GM21528 (cell line): ENCODE measurements around the gene BAHD1.

ENCODE experiments used
- ATAC-seq: cut with Tn5 transposase; IDR thresholded peaks from one replicate; pipeline ENCODE4 v1.9.1; 2021; ENCODE audit warnings: mild to moderate bottlenecking, moderate library complexity; ENCODE audit not compliant: unreplicated experiment, low FRiP score

BAHD1 gene

DNA sequence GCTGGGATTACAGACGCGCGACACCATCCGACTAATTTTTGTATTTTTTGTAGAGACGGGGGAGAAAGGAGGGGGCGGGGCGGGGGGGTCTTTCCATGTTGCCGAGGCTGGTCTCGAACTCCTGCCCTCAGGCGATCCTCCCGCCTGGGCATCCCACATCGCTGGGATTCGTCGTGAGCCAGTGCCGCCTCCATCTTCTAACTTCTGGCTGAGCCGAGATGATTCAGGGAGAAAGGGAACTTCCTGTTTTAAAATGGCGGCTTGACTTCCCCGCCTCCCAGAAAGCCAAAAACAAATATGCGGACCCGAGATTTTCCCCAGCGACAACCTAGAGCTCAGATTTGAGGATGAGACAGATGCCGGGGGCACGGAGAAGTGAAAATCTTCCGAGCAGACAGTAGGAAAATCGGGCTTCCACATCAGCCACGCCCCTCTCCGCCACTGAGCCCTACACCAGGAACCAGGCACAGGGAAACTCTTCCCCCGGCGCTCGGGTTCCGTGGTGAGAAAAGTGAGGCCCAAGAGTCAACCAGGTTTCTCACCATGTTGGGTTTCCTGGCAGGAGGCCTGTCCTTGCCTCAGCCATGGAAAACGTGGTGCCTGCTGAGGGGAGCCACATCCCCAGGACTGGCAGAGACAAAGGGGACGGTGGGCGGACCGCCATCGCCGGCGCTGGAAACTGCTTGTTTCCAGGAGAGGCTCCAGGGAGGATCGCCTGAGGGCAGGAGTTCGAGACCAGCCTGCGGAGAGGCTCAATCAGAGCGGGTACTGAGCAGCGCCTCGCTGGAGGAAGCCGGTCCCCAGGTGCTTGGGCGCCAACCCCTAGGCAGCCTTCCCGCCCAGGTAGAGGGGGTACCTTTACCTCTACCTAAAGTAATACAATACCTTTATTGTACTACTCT, 48.8 kb downstream of the BAHD1 start:
- ATAC-seq = no peak

DNA sequence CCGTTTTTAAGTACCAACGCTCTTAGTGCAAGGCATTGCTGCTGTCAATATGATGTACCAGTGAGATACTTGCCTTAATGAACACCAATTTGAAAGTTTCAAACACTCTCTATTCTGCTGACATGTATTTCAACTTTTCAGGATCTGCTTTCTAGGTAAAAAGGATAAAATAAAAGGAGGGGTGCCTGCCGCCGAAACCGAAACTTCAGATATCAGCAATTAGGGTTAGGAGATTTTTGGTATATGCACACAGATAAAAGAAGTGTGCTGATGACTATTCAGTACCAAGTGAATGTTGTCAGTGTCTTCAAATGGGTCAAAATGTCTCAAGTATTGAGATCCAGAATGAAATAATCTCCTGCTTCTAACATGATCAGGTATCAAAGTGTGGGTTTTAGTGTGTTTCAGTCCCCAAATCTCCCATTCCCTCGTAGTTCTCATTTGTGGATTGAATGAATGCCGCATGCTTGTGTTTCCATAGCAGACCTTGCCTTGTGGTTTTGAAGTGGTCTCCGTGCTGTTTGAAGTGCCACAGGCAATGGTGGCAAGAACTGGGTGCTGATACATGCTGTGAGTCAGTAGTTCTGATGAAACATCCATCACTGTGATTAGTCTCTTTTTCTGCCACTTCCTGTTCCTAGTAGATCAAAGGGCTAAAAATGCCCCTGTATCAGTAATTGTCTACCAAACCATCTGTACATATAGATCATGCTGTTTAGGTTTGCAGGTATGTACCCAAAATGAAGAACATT, 52.5 kb downstream of the BAHD1 start:
- no peak for ATAC-seq

DNA sequence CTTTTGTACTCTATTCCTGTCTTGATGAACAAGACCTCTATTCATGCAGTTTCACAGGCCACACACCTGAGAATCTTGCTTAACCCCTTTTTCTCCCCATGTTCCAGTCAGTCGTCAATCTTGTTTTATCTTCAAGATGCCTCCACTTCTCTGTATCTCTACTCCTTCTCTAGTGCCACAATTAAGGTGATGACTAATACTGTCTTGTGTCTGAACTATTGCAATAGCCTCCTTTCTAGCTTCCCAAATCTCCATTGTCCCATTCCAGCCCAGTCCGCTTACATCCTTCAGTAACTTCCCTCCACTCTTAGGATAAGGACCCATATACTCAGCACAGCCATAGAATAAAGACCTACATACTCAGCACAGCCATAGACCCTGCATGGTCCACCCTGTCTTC, 54.8 kb downstream of the BAHD1 start:
- no peak for ATAC-seq

DNA sequence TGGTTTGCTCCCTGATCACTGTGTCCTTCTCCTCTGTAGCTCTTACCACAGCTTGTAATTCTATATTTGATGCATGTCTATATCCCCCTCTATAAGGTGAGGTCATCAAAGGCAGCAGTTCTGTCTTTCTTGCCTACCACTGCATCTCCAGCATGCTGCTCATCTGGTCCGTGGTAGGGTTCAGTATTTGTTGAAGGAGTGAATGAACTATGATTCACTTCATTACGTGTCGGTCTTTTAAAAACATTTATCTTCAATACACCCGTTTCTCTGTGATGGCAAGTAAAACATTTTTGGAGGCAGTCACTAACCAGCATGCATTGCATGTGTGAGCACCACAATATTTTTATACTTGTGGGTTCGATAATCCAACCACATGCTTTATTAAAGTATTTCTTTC, 57.7 kb downstream of the BAHD1 start:
- ATAC-seq = no peak

DNA sequence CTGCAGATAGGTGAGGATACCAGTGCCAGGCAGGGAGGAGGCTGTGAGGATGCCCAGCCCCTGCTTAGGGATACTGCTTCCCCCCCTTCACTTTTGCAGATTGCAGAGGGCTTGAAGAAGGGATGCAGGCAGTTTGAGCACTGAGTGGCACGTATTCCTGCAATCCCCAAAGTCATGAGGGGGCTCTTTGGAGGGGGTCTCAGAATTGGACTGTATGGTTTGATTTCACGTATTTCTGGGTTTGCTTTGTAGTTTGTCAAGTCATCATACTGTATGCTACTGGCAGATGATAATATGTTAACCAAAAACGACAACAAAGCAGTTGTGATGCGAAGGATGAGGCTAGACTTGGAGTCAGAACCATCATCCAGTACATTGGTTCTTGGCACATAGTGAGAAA, 58.1 kb downstream of the BAHD1 start:
- ATAC-seq = no peak

DNA sequence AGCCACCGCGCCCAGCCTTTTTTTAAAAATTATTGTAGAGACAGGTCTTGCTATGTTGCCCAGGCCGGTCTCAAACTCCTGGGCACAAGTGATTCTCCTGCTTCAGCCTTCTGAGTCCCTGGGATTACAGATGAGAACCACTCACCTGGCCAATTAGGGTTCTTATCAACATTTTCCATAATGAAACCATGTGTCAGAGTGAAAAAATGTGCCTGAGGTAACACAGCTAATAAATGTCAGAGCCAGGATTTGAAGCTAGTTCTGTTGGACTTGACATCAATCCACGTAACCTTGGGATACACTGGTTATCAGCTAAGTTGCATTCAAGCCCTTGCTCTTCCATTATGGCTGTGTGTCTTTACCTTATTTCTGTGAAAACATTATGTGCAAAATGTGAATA, 59.2 kb downstream of the BAHD1 start:
- no peak for ATAC-seq

DNA sequence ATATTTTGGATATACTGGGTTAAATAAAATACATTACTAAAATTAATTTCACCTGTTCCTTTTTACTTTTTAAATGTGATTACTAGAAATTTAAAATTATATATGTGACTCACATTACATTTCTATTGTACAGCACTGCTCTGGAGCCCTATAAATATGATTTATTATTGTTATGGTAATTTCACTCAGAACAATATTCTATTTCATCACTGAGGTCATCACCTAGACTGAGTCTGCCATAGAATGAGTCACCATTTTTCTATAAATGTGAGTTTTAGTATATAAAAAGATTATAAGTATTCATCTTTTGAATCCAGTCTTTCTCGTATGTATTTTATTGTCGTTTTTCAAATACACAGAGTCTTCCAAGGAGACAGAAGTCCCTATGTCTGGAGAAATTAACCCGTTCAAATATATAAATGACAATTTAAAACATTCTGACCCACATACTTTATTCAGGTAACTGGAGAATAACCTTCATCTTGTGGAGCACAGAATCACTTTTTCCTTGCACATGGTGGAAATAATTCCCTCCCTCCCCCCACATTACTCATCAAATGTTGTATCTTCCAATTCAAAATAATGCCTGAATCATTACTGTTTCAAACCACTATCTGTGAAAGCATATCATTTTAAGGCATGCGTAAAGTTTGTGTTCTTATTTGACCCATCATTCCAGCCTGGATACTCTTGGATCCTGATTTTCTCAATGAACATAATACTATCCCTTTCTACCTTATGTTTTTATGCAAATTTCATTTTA, 60.0 kb downstream of the BAHD1 start:
- ATAC-seq = no peak

DNA sequence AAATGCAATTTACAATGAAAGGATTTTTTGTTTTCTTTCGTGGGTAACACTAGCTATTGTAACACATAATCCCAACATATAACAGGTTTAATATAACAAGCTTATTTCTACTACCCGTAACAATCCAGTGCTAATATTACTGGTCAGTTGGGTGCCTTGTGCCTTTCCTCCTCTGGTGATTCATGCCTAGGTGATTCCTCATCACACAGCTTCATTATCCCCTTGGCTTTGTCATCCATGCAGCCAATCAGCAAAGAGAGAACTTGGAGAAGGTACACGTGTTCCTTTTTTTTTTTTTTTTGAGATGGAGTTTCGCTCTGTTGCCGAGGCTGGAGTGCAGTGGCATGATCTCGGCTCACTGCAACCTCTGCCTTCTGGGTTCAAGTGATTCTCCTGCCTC, 60.7 kb downstream of the BAHD1 start:
- ATAC-seq = no peak

DNA sequence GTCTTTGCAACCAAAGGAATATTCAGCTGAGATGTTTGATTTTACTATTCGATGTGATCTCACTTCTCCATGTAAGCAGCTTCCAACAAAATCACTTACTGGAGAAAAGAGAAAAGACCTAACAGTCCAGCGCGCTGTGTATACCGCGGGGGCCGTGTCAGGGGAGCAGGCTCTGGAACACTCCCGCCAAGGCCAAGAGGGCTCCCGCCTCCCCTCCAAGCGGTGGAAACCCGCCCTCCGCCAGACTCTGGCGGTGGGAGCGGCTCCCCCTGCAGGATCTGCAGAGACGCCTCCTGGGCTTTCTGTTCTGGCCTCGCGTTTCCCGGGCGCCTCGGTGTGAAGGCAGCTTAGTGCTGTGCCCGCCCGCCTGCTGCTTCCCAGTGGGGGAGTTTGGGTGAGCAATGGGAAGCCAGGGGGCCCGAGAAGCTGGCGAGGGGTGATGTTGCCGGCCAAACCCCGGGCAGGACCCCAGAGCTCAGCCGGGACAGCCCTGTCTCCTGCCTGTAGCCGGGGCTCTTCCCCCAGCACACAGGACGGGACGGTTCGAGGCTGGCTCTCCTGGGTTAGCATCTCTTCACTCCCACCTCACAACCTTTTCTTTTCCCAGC, 66.3 kb downstream of the BAHD1 start:
- ATAC-seq = no peak

DNA sequence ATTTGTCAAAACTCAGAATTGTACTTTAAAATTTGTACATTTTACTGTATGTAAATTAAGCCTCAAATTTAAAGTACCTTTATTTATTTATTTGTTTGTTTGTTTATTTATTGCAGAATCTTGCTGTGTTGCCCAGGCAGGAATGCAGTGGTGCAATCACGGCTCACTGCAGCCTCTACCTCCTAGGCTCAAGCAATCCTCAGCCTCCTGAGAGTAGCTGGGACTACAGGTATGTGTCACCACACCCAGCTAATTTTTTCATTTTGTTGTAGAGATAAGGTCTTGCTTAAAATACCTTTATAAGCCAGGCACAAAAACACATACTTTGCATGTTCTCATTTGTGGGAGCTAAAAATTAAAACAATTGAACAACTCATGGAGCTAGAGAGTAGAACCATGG, 67.5 kb downstream of the BAHD1 start:
- ATAC-seq = no peak

DNA sequence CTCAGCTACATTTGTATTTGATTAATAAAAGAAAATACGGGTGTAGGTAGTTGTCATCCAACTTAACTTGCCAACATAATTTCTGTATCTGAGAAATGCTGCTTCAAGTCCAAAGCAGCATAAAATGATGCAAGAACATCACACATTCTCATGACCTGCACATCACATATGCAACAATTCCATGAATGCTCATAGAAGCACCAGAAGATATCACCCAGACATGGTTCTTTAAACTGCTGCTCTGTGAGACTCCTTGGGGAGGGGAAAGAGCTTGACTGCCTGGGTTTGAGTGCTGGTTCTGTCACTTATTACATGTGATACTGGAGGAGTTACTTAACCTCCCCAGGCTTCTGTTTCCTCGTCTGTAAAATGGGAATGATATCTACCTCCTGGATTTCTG, 69.4 kb downstream of the BAHD1 start:
- no peak for ATAC-seq

DNA sequence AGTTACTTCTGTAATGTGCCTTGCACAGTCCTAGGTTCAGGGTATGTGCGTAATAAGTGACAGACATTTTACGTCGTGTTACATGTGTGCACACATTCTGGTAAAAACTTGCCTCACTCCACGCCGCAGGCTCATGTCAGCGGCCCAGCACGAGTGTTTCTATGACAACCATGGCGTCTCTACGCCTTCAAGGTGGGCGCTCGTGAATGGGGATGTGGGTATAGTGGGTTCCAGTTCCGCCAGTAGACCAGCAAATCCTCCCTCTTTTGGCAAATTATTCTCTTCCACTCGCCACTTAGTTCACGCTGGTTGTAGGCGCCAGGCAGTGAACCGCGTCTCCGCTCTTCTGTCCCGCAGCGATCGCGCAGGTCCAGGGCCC, 70.3 kb downstream of the BAHD1 start:
- ATAC-seq = no peak

DNA sequence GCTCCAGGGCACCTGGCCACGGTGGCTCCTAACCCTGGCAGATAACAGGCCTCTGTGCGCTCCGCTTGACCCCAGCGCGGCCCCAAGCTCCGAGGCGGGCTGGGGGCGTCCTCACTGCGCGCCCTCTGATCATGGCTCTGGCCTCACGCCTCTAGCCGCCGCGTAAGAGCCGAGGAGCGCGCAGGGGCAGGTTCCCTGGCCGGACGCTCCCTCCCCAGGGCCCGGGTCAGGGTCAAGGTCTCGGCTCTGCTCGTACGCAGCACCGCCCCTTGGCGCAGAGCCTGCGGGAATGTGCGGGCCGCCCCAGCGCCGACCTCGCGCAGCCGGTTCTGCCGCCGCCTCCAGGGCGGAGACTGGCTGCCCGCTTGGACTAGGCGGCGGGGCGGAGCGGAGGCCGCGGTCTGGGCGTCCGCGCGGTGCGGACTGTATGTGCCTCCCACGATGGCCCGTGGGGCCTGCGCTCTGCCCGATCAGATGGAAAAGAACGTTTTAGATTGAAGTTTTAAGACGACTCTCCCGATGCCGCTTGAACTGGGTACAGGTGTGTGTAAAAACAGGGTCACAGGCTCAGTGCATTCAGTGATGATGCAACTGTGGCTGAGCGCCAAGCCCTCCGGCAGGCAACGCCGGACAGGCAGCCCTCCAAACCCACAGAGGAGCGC, 70.8 kb downstream of the BAHD1 start:
- ATAC-seq = no peak

DNA sequence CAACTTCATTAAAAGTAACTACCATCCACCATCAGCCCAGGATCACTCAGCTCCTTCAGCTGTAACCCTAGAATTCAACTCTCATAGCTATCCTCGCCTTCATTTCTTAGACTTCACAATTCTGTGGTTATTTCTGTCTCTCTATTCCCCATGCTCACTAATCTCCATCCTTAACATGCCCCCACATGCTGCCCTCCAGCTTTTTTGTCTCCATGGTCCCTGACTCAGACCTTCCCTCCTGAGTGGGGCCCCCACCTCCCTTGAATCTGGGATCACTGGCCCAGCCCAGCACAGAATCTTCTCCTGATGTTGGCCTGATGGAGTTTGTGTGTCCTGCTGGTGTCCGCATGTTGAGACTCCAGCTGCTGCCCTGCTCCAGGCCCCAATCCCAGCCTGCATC, 71.7 kb downstream of the BAHD1 start:
- no peak for ATAC-seq

DNA sequence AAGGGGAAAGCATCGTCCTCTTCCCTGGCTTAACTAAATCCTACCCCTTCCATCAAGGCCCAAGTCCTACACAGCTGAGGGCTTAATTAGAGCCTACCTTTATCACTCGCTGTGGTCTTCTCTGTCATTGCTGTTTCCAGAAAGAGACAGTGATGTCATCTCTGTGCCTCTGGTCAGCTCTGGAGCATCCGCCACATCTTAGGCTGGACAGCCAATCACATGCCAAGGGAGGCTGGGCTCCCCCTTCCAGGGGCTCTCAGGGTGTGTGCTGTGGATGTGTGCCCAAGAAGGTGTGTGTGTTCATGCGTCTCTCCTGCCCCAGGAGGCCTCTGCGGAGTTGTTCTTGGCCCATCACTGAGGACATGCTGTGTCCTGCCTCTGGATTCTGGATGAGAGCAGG, 72.9 kb downstream of the BAHD1 start:
- ATAC-seq = no peak

DNA sequence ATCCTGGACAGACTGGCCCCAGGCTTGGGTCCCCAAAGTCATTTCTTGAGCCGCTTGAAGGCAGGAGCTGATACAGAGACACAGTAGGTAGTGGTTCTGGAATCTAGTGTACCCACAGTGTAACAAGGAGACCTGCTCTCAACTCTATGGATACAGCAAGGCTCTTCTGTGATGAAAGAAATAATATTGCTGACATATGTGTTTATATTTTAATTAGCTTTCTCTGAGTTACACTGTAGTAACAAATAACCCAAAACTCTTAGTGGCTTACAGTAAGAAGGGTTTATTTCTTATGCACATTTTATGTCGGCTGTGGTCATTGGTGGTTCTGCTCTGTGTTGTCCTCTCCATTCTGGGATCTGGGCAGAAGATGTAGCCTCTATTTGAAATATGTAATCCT, 75.6 kb downstream of the BAHD1 start:
- ATAC-seq = no peak
